Measurements from ENCODE around the gene TPPP. TPM values are rescaled to one million over a fixed set of nuclear protein-coding genes. Genes with fewer than 3 reads are reported as not detected.
"Not testable (repeated sequence)": the region's sequence is repeated elsewhere in the genome, so short reads cannot be mapped to it uniquely, and the experiment has no call there.

TPPP gene
- total RNA-seq, 1 experiment from 2014 or later: 0.04 TPM

DNA sequence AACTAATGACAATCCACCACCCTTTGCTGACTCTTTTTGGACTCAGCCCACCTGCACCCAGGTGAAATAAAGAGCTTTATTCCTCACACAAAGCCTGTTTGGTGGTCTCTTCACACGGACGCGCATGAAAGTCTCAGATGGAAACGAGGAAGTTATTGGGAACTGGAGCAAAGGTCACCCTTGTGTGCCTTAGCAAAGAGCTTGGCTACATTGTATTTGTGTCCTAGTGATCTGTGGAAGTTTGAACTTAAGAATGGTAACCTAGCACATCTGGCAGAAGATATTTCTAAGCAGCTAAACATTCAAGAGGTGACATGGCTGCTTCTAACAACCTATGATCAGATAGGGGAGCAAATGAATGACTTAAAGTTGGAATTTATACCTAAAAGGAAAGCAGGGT is 15.2 kb upstream of the TPPP start:
- not testable (repeated sequence) for H3K4me1 ChIP-seq; H3K27ac ChIP-seq; H3K9me3 ChIP-seq (replicated peaks); DNase-seq; H3K36me3 ChIP-seq; H3K4me3 ChIP-seq; H3K27me3 ChIP-seq

DNA sequence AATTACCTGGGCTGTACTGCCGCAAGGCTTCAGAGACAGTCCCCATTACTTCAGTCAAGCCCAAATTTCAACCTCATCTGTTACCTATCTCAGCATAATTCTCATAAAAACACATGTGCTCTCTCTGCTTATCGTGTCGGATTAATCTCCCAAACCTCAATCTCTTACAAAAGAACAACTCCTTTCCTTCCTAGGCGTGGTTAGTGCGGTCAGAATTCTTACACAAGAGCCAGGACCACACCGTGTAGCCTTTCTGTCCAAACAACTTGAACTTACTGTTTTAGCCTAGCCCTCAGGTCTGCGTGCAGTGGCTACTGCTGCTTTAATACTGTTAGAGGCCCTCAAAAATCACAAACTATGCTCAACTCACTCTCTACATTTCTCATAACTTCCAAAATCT is 13.0 kb upstream of the TPPP start:
- DNase-seq; H3K36me3 ChIP-seq; H3K27ac ChIP-seq; H3K4me1 ChIP-seq; H3K4me3 ChIP-seq; H3K9me3 ChIP-seq (replicated peaks); H3K27me3 ChIP-seq: not testable (repeated sequence)

DNA sequence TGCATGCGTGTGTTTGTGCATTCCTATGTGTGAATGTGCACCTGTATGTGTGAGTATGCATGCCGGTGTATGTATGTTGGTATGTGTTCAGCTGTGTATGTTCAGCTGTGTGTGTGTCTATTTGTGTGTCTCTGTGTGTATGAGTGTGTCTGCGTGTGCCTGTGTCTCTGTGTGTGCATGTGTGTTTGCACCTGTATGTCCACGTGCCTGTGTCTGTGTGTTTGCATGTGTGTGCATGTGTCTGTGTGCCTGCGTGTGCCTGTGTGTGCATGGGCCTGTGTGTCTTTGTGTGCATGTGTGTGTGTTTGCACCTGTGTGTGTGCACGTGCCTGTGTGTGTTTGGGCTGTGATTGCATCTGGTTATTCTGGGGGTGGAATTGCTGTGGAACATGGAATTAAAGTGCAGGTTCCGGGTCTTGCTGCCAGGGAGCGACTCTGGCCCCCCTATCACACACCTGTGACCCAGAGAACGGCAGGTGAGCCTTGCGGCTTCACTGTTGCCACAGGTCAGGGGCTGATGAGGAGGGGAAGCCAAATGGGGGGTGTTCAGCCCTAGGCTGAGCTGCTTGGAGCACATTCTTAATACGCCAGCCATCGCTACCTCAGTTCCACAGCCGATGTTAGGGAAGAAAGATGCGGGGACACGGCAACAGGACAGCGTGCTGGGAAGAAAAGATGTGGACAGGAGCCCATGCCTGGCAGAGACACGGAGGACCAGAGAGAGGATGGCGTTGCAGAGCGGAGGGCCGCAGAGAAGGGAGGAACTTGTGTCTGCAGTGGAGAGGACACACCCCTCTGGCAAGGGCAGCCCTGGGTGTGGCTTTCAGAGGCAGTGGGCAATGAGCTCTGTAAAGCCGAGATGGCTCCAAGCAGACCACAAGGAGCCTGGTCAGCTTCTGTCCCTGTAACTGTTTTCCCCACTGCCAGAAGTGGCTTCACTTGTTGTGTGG is 3.9 kb upstream of the TPPP start:
- DNase-seq; H3K36me3 ChIP-seq; H3K9me3 ChIP-seq (replicated peaks); H3K4me1 ChIP-seq; H3K27me3 ChIP-seq; H3K4me3 ChIP-seq; H3K27ac ChIP-seq: not testable (repeated sequence)

DNA sequence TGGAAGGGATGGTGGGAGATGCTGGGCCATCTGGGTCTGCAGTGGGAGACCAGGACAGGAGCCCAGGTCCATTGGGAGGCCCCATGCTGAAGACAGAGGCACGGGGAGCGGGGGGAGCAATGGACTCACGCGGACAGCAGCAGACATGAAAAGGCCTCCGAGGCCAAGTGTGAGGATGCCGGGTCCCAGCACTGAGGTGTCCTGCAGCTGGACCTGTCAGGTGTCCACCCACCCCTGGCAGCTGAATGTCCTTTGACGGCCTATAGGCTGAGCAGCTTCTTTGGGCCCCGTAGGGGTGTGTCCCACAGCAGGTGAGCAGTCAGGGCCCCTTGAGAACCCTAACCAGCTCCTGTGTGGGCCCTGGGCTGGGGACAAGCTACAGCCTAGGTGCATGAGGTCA is 3.0 kb upstream of the TPPP start:
- not testable (repeated sequence) for H3K4me1 ChIP-seq; H3K36me3 ChIP-seq; H3K27me3 ChIP-seq; H3K27ac ChIP-seq; DNase-seq; H3K9me3 ChIP-seq (replicated peaks); H3K4me3 ChIP-seq

DNA sequence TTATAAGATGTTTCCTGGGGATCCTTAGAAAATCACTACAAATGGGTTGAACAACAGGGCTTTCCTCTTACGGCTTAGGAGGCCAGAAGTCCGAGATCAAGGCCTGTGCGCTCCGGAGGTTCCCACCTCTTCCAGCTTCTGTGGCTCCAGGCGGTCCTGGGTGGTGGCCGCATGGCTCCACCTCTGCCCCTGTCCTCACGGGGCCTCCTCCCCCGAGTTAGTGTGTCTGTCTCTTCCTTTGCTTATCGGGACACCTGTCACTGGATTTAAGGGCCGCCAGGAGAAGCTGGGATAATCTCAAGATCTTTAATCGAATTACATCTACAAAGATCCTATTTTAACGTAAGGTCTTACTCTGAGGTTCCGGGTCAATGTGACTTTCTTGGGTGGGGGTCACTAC is 2.3 kb upstream of the TPPP start:
- H3K27me3 ChIP-seq; H3K4me1 ChIP-seq; H3K4me3 ChIP-seq; H3K27ac ChIP-seq; H3K36me3 ChIP-seq; DNase-seq; H3K9me3 ChIP-seq (replicated peaks): not testable (repeated sequence)

DNA sequence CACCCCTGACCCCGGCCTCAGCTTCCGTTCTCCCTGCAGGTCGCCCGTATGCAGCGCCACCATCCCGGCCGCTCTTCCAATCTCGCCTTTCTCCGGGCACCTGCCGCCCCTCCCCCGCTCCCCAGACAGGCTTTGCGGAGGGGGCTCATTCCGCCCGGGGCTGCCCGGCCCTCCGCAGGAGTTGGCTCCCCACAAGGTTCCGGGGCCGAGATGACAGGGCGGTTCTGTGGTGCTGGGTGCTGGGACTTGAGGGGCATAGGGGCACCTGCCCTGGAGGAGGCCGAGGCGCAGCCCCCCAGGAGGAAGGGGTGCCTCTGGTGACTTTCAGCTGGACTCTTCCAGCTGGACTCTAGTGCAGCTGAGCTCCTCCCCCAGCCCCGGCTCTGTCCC is 885 bp upstream of the TPPP start:
- not testable (repeated sequence) for H3K9me3 ChIP-seq (replicated peaks); DNase-seq; H3K36me3 ChIP-seq; H3K27me3 ChIP-seq; H3K27ac ChIP-seq; H3K4me3 ChIP-seq; H3K4me1 ChIP-seq

DNA sequence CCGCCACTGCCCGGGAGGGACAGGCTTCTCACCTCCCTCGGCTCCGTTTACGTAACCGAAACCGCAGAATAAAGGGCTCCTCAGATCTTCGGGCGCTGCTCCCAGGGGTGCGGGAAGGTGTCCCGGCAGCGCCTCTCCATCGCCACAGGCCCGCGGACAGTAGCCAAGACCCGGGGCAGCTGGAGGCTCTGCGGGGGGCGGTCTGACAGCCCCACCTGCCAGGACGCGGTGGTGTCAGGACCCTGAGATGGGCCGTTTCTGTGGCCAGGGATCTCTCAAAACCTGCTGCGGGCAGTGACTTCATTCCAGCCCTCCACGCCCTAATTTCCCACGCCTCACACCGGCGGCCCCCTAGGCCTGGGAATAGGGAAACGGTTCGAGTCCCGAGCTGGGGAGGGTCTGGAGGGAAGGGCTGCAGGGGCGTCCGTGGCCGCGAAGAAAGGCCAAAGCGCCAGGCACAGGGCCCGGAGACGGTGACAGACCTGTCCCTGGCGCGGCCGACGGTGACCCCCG is 567 bp downstream of the TPPP start:
- H3K36me3 ChIP-seq; H3K27ac ChIP-seq; DNase-seq; H3K9me3 ChIP-seq (replicated peaks); H3K4me1 ChIP-seq; H3K4me3 ChIP-seq; H3K27me3 ChIP-seq: not testable (repeated sequence)

DNA sequence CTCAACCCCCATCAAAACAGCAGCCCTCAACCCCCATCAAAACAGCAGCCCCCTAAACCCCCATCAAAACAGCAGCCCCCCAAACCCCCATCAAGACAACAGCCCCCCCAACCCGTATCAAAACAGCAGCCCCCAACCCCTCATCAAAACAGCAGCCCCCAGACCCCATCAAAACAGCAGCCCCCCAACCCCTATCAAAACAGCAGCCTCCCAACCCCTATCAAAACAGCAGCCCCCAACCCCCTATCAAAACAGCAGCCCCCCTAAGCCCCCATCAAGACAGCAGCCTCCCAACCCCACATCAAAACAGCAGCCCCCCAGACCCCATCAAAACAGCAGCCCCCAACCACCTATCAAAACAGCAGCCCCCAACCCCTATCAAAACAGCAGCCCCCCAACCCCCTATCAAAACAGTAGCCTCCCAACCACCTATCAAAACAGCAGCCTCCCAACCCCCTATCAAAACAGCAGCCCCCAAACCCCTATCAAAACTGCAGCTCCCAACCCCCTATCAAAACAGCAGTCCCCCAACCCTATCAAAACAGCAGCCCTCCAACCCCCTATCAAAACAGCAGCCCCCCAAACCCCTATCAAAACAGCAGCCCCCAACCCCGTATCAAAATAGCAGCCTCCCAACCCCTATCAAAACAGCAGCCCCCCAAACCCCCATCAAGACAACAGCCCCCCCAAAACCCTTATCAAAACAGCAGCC is 1.2 kb downstream of the TPPP start:
- no peaks in the 10 kb centered on the region for H3K9me3 ChIP-seq (replicated peaks)
- no peak overlapping the region for H3K4me3 ChIP-seq
- H3K27me3 ChIP-seq: no peaks in the 10 kb centered on the region
- H3K36me3 ChIP-seq: no peaks in the 10 kb centered on the region
- no peak overlapping the region for H3K27ac ChIP-seq
- H3K4me1 ChIP-seq: no peaks in the 10 kb centered on the region
- DNase-seq: no peak

DNA sequence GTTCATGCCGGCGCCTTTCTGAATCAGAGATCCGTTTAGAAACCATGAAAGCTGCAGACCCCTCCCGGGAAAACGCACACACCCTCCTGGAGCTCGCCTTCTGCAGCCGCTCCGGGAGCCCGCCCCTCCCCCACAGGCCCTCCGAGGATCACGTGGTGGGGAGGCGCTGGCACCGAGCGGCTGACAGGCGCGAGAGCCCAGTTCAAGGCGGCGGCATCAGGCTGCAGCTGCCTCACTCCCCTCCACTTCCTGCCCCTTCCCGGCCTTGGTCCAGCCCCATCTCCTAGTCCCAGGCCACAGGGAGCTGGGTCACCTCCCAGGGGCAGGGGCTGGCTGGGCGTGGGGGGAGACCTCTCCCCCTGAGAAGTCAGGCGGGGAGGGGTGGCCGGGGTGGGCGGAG is 2.1 kb downstream of the TPPP start:
- not testable (repeated sequence) for H3K4me1 ChIP-seq; H3K36me3 ChIP-seq; DNase-seq; H3K27ac ChIP-seq; H3K4me3 ChIP-seq; H3K27me3 ChIP-seq; H3K9me3 ChIP-seq (replicated peaks)

DNA sequence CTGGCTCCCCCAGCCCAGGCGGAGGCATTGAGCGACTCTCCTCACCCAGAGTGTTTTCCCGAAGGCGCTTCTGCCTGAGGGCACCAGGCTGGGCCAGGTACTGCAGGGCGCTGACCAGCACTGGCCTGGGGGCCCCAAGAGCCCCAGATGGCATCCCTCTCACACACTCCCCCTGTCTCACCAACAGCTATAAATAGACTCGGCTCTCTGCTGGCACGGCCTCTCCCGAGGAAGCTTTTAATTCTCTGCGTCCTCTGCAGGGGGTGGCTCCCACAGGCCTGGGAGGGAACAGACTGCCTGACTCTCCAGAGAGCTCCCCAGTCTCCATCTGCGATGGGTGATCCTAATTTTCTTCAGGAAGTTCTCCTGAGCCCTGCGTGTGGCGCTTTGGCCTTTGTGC is 2.9 kb downstream of the TPPP start:
- not testable (repeated sequence) for H3K27me3 ChIP-seq; DNase-seq; H3K27ac ChIP-seq; H3K36me3 ChIP-seq; H3K4me1 ChIP-seq; H3K9me3 ChIP-seq (replicated peaks); H3K4me3 ChIP-seq

DNA sequence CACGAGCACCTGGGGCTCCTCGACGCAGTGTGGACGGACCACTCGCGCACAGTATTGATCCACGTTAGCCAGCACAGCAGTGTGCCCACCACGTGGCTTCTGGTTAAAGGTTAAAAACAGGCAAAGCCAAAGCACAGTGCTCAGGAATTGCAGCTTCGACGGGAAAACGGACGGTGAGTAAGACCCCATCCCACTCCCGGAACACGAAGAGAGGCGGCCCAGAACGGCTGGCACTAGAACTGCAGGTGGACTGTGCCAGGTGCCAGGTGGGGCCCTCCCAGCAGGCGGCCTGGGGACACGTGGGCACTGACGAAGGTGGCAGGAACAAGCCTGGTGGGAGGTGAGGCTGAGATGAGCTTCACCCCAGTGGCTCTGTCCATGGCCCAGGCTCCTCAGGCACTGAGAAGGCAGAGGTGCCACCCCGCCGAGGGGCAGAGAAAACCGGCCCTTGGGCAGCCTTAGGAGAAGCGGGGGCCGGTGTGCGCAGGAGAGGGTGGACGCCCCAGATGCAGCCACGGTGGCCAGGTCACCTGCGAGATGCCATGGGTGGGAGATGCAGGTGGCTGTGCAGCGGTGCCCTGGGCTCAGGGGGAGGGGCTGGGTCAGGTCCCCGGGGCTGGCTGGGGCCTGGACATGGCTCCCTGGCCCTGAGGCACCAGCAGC is 4.7 kb downstream of the TPPP start:
- H3K27ac ChIP-seq; DNase-seq; H3K4me3 ChIP-seq; H3K4me1 ChIP-seq; H3K27me3 ChIP-seq; H3K36me3 ChIP-seq; H3K9me3 ChIP-seq (replicated peaks): not testable (repeated sequence)

DNA sequence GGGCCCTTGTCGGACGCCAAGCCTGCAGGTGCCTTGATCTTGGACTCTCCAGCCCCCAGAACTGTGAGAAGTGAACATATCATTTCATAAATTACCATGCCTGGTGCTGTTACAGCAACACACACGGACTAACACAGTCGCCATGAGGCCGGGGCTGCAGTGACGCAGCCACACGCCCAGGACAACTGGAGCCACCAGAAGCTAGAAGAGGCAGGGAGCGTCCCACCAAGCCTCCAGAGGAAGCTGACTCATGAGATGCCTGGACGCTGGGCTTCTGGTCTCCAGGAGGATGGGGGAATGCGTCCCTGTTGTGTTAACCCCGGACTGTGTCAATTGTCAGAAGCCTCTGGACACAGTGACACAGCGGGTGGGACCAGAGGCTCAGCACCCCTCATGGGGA is 6.2 kb downstream of the TPPP start:
- not testable (repeated sequence) for H3K4me3 ChIP-seq; H3K27ac ChIP-seq; H3K36me3 ChIP-seq; DNase-seq; H3K9me3 ChIP-seq (replicated peaks); H3K27me3 ChIP-seq; H3K4me1 ChIP-seq

DNA sequence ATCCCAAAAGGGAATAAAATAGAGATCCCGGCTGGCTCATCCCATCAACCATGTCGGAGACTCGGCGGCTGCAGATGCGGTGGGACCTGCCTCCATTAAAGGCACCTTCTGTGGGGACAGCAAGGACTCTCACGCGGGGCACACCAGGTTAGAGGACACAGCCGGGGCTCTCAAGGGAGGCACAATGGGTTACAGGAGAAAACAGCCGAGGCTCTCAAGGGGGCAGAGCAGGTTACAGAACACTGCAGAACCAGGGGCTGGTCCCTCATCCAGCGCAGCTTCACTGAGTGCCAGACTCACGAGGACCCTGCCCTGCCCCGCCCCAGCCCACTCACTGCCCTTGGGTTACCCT is 7.0 kb downstream of the TPPP start:
- H3K4me3 ChIP-seq; H3K4me1 ChIP-seq; H3K27ac ChIP-seq; H3K9me3 ChIP-seq (replicated peaks); H3K27me3 ChIP-seq; DNase-seq; H3K36me3 ChIP-seq: not testable (repeated sequence)

DNA sequence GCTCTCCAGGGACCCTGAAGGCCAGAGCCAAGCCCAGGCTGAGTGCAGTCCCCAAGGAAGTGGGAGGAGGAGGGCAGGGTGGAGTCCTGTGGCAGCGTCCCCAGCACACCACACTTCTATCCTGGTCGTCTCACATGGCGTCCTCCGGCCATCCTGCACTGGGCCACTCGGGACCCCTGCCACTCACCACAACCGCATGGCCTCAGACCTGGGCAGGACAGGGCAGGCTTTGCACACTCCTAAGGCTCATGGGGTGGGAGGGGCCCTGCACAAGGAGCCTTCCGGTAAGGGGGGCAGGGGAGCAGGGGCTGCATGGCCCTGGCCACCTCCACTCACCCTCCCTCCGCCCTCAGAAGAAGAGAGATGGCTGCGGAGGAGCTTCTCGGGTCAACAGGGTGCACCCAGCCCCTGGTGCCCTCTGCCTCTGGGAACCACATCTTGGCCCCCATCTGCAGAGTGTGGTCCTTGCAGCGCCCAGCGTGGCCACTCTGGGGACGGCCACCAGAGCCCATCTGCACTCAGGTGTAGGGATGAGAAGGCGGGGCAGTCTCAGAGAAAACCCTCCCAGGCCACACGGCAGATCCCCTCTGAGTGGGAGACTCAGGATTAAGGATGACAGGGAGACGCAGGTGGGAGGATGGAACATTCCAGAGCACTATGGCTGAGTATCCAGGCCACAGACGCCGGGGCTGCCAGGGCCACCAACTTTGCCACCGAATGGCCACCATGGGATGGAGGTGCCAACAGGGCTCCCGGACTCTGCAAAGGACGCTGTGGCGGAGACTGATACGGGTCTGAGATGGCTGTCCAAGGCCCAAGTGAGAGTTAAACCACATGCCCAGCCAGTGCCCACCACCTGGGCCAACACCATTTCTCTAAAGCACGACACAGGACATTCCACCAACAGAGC is 7.6 kb downstream of the TPPP start:
- Histone ChIP-seq H3K27me3 (no peaks in the 10 kb centered on the region), H3K4me1 (no peaks in the 10 kb centered on the region)
- DNase-seq: no peak

More for the DNA sequence above, 7.6 kb downstream of the TPPP start:
- Histone ChIP-seq H3K36me3 (no peaks in the 10 kb centered on the region), H3K4me3 (no peak overlapping the region), H3K27ac (no peak overlapping the region), H3K9me3 (replicated peaks) (no peaks in the 10 kb centered on the region)
